GM19193 (cell line): Measurements from ENCODE around the gene GRIN3B.

Experiments
- POLR2A ChIP-seq: IDR thresholded peaks from 4 replicates; pipeline ENCODE4 v1.6.1; 2011; ENCODE audit not compliant: insufficient read depth, insufficient read length; ENCODE audit errors: extremely low read depth

Gene GRIN3B

DNA sequence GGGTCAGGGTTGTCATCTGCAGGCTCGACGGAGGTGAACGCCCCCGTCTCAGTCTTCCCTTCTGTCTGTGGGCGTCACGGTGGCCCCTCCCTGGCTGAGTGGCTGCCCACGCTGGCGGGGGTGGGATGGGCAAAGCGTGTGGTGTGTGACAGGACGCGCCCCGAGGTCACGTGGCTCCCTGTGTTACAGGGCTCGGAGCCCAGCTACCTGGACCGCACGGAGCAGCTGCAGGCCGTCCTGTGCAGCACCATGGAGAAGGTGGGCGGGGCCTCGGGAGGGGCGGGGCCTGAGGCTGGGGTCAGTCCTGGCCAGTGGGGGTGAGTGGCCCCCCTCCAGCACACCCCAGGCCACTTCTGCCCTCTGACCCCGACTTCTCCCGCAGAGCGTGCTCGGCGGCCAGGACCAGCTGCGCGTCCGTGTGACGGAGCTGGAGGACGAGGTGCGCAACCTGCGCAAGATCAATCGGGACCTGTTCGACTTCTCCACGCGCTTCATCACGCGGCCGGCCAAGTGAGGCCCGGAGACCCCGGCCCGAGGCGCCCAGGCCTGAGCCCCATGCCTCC lies 6.3 kb upstream of the GRIN3B start:
- TF ChIP-seq POLR2A, result no peak

GRCh38 chr19:994516-994915 lies 5.7 kb upstream of the GRIN3B start:
- no peak for TF ChIP-seq POLR2A

- TF ChIP-seq POLR2A, result no peak
Observed at GRCh38 chr19:995051-995827, 5.0 kb upstream of the GRIN3B start.

- TF ChIP-seq POLR2A, result no peak
Observed at GRCh38 chr19:996051-996838, 4.0 kb upstream of the GRIN3B start.

- no peak for TF ChIP-seq POLR2A
Observed at GRCh38 chr19:998064-998463, 2.2 kb upstream of the GRIN3B start.

GRCh38 chr19:999379-999719 lies 870 bp upstream of the GRIN3B start:
- no peak for TF ChIP-seq POLR2A

DNA sequence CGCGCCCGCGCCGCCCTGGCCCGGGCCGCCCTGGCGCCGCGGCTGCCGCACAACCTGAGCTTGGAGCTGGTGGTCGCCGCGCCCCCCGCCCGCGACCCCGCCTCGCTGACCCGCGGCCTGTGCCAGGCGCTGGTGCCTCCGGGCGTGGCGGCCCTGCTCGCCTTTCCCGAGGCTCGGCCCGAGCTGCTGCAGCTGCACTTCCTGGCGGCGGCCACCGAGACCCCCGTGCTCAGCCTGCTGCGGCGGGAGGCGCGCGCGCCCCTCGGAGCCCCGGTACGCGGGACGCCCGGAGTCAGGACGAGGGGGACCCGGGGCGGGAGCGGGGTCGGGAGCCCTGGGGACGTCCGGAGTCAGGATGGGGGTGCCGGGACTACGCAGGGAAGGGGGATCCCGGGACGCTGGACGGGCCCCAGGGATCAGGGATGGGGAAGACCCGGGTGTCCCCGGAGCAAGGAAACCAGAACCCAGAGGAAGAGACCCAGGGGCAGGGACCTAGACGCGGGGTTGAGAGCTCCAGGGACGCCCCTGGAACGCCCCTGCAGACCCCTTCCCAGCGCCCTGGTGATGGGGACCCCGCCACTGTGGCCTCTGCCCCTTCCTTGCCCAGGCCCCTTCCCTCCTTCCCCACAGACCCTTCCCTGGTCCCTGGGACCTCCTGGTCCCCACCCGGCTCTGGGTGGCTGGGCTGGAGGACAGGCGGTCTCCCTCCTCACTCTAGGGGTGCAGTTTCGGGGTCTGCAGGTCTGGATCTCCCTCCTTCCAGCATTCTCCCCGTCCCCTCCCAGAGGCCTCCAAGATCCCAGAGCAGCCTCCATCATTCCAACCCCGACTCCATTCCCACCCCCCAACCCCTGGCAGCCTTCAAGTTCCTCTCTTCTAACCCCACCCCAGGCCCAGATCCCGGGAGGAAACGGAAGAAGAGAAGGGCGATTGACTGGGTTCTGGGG lies 645 bp downstream of the GRIN3B start:
- no peak for TF ChIP-seq POLR2A

DNA sequence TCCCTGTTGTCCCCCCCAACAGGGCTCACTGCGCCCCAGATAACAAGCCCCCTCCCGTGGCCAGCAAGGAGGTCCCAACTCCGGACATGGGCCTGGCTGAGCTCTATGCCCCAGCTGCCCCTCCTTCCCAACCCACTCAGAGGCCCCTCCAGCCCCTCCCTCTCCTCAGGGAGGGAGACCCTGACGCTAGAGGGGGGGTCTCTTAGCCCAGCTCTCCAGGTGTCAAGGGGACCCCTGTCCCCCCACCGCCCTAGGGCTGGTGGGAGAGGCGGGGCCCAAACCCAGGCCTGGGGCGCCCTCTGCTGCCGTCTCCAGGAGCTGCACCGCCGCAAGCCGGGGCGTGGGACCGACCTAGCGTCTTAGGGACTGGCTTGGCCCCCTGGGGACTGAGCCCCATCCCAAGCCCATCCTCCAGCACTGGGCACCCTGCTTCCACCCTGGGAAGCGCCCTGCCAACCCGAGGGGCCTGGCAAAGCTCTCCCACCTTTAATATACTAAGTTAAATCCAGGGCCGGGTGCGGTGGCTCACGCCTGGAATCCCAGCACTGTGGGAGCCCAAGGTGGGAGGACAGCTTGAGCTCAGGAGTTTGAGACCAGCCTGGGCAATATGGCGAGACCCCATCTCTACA lies 1.4 kb downstream of the GRIN3B start:
- no peak for TF ChIP-seq POLR2A

GRCh38 chr19:1002600-1002999 lies 2.4 kb downstream of the GRIN3B start:
- TF ChIP-seq POLR2A, result no peak

DNA sequence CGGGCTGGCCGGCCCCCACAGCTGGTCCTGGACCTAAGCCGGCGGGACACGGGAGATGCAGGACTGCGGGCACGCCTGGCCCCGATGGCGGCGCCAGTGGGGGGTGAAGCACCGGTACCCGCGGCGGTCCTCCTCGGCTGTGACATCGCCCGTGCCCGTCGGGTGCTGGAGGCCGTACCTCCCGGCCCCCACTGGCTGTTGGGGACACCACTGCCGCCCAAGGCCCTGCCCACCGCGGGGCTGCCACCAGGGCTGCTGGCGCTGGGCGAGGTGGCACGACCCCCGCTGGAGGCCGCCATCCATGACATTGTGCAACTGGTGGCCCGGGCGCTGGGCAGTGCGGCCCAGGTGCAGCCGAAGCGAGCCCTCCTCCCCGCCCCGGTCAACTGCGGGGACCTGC lies 3.1 kb downstream of the GRIN3B start:
- TF ChIP-seq POLR2A, result no peak

- no peak for TF ChIP-seq POLR2A
Observed at GRCh38 chr19:1004204-1004802, 4.1 kb downstream of the GRIN3B start.

DNA sequence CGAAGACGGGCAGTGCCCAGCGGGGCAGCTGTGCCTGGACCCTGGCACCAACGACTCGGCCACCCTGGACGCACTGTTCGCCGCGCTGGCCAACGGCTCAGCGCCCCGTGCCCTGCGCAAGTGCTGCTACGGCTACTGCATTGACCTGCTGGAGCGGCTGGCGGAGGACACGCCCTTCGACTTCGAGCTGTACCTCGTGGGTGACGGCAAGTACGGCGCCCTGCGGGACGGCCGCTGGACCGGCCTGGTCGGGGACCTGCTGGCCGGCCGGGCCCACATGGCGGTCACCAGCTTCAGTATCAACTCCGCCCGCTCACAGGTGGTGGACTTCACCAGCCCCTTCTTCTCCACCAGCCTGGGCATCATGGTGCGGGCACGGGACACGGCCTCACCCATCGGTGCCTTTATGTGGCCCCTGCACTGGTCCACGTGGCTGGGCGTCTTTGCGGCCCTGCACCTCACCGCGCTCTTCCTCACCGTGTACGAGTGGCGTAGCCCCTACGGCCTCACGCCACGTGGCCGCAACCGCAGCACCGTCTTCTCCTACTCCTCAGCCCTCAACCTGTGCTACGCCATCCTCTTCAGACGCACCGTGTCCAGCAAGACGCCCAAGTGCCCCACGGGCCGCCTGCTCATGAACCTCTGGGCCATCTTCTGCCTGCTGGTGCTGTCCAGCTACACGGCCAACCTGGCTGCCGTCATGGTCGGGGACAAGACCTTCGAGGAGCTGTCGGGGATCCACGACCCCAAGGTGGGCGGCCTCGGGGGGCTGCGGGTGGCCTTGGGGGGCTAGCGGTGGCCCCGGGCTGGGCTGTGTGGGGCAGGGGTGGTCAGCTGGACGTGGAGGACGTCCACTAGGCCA lies 4.8 kb downstream of the GRIN3B start:
- no peak for TF ChIP-seq POLR2A
